LoVo (cell line): ENCODE measurements around the gene C19orf12.
"Not testable (repeated sequence)": the region's sequence is repeated elsewhere in the genome, so short reads cannot be mapped to it uniquely, and the experiment has no call there.

Experiments
- DNase-seq: peaks from one replicate; pipeline ENCODE4 v3.0.0-alpha.2; 2016; ENCODE audit warnings: low spot score

Gene C19orf12

GRCh38 chr19:29731331-29731850 lies 16.3 kb upstream of the C19orf12 start:
- no peak for DNase-seq

- DNase-seq, result no peak
Observed at GRCh38 chr19:29727906-29728305, 12.8 kb upstream of the C19orf12 start.

GRCh38 chr19:29724746-29725145 lies 9.7 kb upstream of the C19orf12 start:
- DNase-seq, result no peak

- DNase-seq, result no peak
Observed at GRCh38 chr19:29724102-29724641, 9.1 kb upstream of the C19orf12 start.

GRCh38 chr19:29717051-29717450 lies 2.0 kb upstream of the C19orf12 start:
- DNase-seq, result no peak

GRCh38 chr19:29715701-29716581 lies 880 bp upstream of the C19orf12 start:
- peak; percentile 26 for DNase-seq

GRCh38 chr19:29714371-29714952 lies 599 bp downstream of the C19orf12 start:
- DNase-seq, result no peak

- DNase-seq, result no peak
Observed at GRCh38 chr19:29712744-29713516, 2.1 kb downstream of the C19orf12 start.

- DNase-seq, result no peak
Observed at GRCh38 chr19:29711584-29712132, 3.4 kb downstream of the C19orf12 start.

- not testable (repeated sequence) for DNase-seq
Observed at GRCh38 chr19:29709440-29709798, 5.6 kb downstream of the C19orf12 start.

- DNase-seq, result no peak
Observed at GRCh38 chr19:29708554-29709439, 6.3 kb downstream of the C19orf12 start.

GRCh38 chr19:29706635-29707034 lies 8.4 kb downstream of the C19orf12 start:
- no peak for DNase-seq

- no peak for DNase-seq
Observed at GRCh38 chr19:29705706-29706105, 9.4 kb downstream of the C19orf12 start.

- DNase-seq, result no peak
Observed at GRCh38 chr19:29704562-29705558, 10.2 kb downstream of the C19orf12 start.

- no peak for DNase-seq
Observed at GRCh38 chr19:29702963-29703320, 12.1 kb downstream of the C19orf12 start.

- no peak for DNase-seq
Observed at GRCh38 chr19:29702161-29702962, 12.7 kb downstream of the C19orf12 start.

- DNase-seq, result no peak
Observed at GRCh38 chr19:29700498-29700897, 14.6 kb downstream of the C19orf12 start.

- DNase-seq, result no peak
Observed at GRCh38 chr19:29699861-29700260, 15.2 kb downstream of the C19orf12 start.
